GM23248 (cell line): ENCODE results near the gene LUZP2. TPM values are rescaled to one million over a fixed set of nuclear protein-coding genes. Genes with fewer than 3 reads are reported as not detected.

Experiments
- DNase-seq: peaks from one replicate; pipeline ENCODE4 v3.0.0-alpha.2; 2015
- H2AFZ ChIP-seq: fragments of 200-600 bp; sonication (generic); 2 replicates; pipeline ENCODE4 v1.6.1; 2016; ENCODE audit warnings: antibody characterized with exemption
- H3F3A ChIP-seq: fragments of 200-600 bp; sonication (generic); 2 replicates; pipeline ENCODE4 v1.6.1; 2016; ENCODE audit warnings: mild to moderate bottlenecking, antibody characterized with exemption, mixed run types; ENCODE audit not compliant: insufficient read depth
- H3K27ac ChIP-seq: fragments of 200-600 bp; sonication (generic); 2 replicates; pipeline ENCODE4 v1.5.1; 2016; ENCODE audit warnings: mild to moderate bottlenecking
- H3K27me3 ChIP-seq: fragments of 200-600 bp; sonication (generic); replicated peaks from 2 replicates; pipeline ENCODE4 v1.6.1; 2016; ENCODE audit warnings: mild to moderate bottlenecking; ENCODE audit not compliant: insufficient read depth
- H3K36me3 ChIP-seq: fragments of 200-600 bp; sonication (generic); 2 replicates; pipeline ENCODE4 v1.6.1; 2016; ENCODE audit warnings: low read depth, mild to moderate bottlenecking
- H3K4me1 ChIP-seq: fragments of 200-600 bp; sonication (generic); 2 replicates; pipeline ENCODE4 v1.6.1; 2016; ENCODE audit warnings: mild to moderate bottlenecking; ENCODE audit not compliant: insufficient read depth
- H3K4me2 ChIP-seq: fragments of 200-600 bp; sonication (generic); one replicate; pipeline ENCODE4 v1.6.1; 2016; ENCODE audit warnings: mild to moderate bottlenecking; ENCODE audit not compliant: unreplicated experiment
- H3K4me3 ChIP-seq: fragments of 200-600 bp; sonication (generic); 2 replicates; pipeline ENCODE4 v1.5.1; 2016; ENCODE audit warnings: mild to moderate bottlenecking
- H3K79me2 ChIP-seq: fragments of 200-600 bp; sonication (generic); 2 replicates; pipeline ENCODE4 v1.6.1; 2016; ENCODE audit warnings: mild to moderate bottlenecking; ENCODE audit not compliant: insufficient read depth
- H3K9ac ChIP-seq: fragments of 200-600 bp; sonication (generic); 2 replicates; pipeline ENCODE4 v1.6.1; 2016; ENCODE audit warnings: mild to moderate bottlenecking
- H3K9me2 ChIP-seq: fragments of 200-600 bp; sonication (generic); 2 replicates; pipeline ENCODE4 v1.6.1; 2016; ENCODE audit warnings: mixed run types, mild to moderate bottlenecking, moderate library complexity; ENCODE audit not compliant: insufficient read depth
- H3K9me3 ChIP-seq: fragments of 200-600 bp; sonication (generic); one replicate; pipeline ENCODE4 v1.6.1; 2017; ENCODE audit warnings: low read depth
- H4K20me1 ChIP-seq: fragments of 200-600 bp; sonication (generic); 2 replicates; pipeline ENCODE4 v1.6.0; 2016; ENCODE audit not compliant: insufficient read depth
- EZH2 ChIP-seq: fragments of 200-600 bp; sonication (generic); IDR thresholded peaks from 2 replicates; pipeline ENCODE4 v1.6.1; 2018; ENCODE audit warnings: antibody characterized with exemption, mild to moderate bottlenecking; ENCODE audit not compliant: insufficient read depth, poor library complexity, severe bottlenecking
- EZH2phosphoT487 ChIP-seq: fragments of 200-600 bp; sonication (generic); IDR thresholded peaks from 2 replicates; pipeline ENCODE4 v1.6.1; 2018; ENCODE audit warnings: antibody characterized with exemption, moderate library complexity, mild to moderate bottlenecking, low read depth; ENCODE audit not compliant: insufficient read depth
- WGBS, 2 experiments: methylation state at CpG; one replicate each; pipeline ENCODE4 v1.1.6; 2015 to 2017; ENCODE audit warnings: low lambda C conversion rate in 2 of 2, low coverage in 1 of 2; ENCODE audit errors: missing lambda C conversion rate in 2 of 2; 5-methylcytosine and 5-hydroxymethylcytosine counted together
- in situ Hi-C: fragments of 300-500 bp; cut with MboI; formaldehyde crosslinking; loops from 2 replicates; pipeline ENCODE4 v1.15.0; 2020
- polyA plus RNA-seq: library from polyadenylated mRNA; unstranded; fragments of >200 nt; fragmentation: Nextera tagmentation; extraction: Ambion mirVana; gene quantifications from 2 replicates; pipeline ENCODE4 v1.2.1, GENCODE V29; 2016
- total RNA-seq: library from RNA; depleted of rRNA; stranded (reverse); fragments of >200 nt; shearing (Covaris generic); gene quantifications from 2 replicates; pipeline ENCODE4 v1.2.3, GENCODE V29; 2014

Gene LUZP2
- total and polyA plus RNA-seq, 2 experiments from 2014 or later, result not detected

DNA sequence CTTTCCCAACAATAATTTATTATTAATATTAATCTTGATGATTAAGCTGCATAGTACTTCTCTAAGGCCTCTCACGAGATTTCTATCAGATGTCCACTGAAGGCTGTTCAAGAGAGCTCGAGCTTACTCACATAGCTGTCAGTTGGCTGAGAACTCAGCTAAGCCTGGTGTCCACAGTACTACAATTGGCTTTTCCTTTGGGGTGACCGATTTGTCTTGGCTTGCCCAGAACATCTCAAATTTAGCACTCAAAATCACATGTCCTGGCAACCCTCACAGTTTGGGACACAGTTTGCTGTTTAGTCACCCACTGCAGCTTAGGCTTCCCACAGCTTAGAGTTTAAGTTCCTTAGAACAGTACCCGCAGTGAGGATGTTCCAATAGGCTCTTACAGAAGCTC lies 96.5 kb downstream of the LUZP2 start:
- Histone ChIP-seq H3K4me1 (no peaks in the 10 kb centered on the region), H3K4me3 (no peak overlapping the region), H3K9me2 (no peaks in the 10 kb centered on the region), H3K79me2 (no peaks in the 10 kb centered on the region), H2AFZ (no peak overlapping the region), H3K36me3 (no peaks in the 10 kb centered on the region), H4K20me1 (no peaks in the 10 kb centered on the region), H3K4me2 (no peak overlapping the region), H3K9ac (no peak overlapping the region), H3K9me3 (no peaks in the 10 kb centered on the region), H3F3A (no peaks in the 10 kb centered on the region), H3K27ac (no peak overlapping the region), H3K27me3 (no peaks in the 10 kb centered on the region)
- in situ Hi-C loops, result no loop called here
- TF ChIP-seq EZH2phosphoT487 (no peak), EZH2 (no peak)
- DNase-seq, result no peak
- 3 to 4% methylated on average over 4 of the region's 4 CpGs for WGBS, 2 experiments

DNA sequence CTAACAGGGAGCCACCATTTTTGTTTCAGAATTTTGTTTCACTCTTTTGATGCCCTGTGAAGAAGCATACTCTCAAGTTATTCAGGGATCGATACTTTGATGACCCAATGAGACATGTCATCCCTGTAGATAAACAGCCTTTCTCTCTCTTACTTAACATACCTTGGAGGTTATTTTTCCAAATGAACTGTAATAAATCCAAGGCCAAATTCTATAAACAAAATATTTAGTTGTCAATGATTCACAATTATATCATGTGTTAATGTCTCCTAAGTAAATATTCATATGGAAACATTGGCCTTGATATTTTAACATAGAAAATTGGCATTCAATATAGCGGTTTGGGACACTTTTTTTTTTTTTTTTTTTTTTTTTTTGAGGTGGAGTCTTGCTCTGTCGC lies 97.5 kb downstream of the LUZP2 start:
- no peaks in the 10 kb centered on the region for H3K4me1 ChIP-seq
- H3K36me3 ChIP-seq, result no peaks in the 10 kb centered on the region
- 41 to 52% methylated on average over 3 of the region's 3 CpGs for WGBS, 2 experiments
- no peaks in the 10 kb centered on the region for H4K20me1 ChIP-seq
- no peak overlapping the region for H2AFZ ChIP-seq
- H3K4me3 ChIP-seq, result no peak overlapping the region
- no peak overlapping the region for H3K9ac ChIP-seq
- no peaks in the 10 kb centered on the region for H3F3A ChIP-seq
- no peak overlapping the region for H3K27ac ChIP-seq
- no peaks in the 10 kb centered on the region for H3K9me2 ChIP-seq
- H3K9me3 ChIP-seq, result no peaks in the 10 kb centered on the region
- in situ Hi-C loops, result no loop called here
- no peaks in the 10 kb centered on the region for H3K79me2 ChIP-seq
- DNase-seq, result no peak
- H3K27me3 ChIP-seq, result no peaks in the 10 kb centered on the region
- H3K4me2 ChIP-seq, result no peak overlapping the region
- TF ChIP-seq EZH2 (no peak), EZH2phosphoT487 (no peak)

DNA sequence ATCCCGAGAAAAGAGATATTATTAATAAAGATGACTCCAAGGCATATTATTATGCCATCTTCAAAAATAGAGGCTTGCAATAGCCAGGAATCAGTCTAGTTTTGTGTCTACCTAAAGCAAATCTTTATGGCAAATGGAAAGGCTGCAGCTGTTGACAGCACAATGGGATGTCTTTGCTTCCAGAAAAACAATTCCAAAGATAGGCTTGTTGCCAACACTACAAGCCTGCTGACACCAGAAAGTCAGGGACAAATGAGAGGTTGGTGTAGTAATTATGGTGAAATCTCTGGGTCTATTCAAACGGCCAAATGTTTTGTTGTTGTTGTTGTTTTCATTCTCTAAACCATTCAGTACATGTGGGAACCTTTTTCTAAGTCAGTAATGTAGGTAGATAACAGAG lies 101.8 kb downstream of the LUZP2 start:
- no peaks in the 10 kb centered on the region for H3K4me1 ChIP-seq
- H3K9me2 ChIP-seq, result no peaks in the 10 kb centered on the region
- whole genome bisulfite sequencing, 2 experiments, result 6 to 14% methylated on average over 2 of the region's 2 CpGs
- DNase-seq, result no peak
- no peaks in the 10 kb centered on the region for H3F3A ChIP-seq
- H3K27me3 ChIP-seq, result no peaks in the 10 kb centered on the region
- TF ChIP-seq EZH2 (no peak), EZH2phosphoT487 (no peak)
- no peaks in the 10 kb centered on the region for H3K36me3 ChIP-seq
- no peak overlapping the region for H3K9ac ChIP-seq
- H3K79me2 ChIP-seq, result no peaks in the 10 kb centered on the region
- H3K4me2 ChIP-seq, result no peak overlapping the region
- H3K9me3 ChIP-seq, result no peaks in the 10 kb centered on the region
- in situ Hi-C loops, result no loop called here
- no peak overlapping the region for H3K27ac ChIP-seq
- H3K4me3 ChIP-seq, result no peak overlapping the region
- no peak overlapping the region for H2AFZ ChIP-seq
- H4K20me1 ChIP-seq, result no peaks in the 10 kb centered on the region

DNA sequence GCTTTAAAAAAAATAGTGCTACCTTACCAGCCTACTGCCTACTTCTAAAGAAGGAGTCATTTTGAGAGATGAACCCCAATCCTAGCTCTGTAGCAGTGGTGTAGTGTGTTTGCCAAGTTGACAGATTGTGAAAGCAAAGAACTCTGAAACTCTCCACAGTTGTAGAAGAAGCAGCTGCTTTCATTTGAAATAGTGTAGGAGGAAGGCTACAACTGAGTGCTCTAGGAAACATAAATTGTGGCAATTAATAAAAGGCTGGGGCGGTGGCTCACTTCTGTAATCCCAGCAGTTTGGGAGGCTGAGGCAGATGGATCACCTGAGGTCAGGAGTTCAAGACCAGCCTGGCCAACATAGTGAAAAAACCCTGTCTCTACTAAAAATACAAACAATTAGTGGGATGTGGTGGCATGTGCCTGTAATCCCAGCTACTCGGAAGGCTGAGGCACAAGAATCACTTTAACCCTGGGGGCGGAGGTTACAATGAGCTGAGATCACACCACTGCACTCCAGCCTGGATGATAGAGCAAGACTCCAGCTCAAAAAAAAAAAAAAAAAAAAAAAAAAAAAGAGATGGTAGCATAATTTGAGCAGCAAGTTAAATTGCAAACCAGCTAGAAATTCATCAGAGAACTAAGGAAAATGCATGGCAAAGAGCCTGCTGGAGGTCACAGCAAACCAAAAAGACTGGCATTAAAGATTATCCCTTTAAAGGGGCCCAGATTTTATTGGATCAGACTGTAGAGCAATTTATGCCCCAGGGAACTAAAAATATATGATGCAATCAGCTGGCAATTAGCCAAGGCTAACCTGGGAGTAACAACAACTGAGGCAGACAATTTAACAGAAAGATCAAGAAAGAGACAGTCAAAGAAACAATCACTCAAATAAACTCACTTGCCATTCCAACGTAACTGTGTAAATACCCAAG lies 112.6 kb downstream of the LUZP2 start:
- Histone ChIP-seq H3K27ac (no peak overlapping the region), H3K4me3 (no peak overlapping the region), H4K20me1 (no peaks in the 10 kb centered on the region), H2AFZ (no peak overlapping the region), H3K4me1 (no peaks in the 10 kb centered on the region), H3K9me2 (no peaks in the 10 kb centered on the region), H3F3A (no peaks in the 10 kb centered on the region), H3K4me2 (no peak overlapping the region), H3K9ac (no peak overlapping the region), H3K27me3 (no peaks in the 10 kb centered on the region), H3K79me2 (no peaks in the 10 kb centered on the region), H3K36me3 (no peaks in the 10 kb centered on the region), H3K9me3 (no peaks in the 10 kb centered on the region)
- TF ChIP-seq EZH2phosphoT487, result no peak
- no peak for TF ChIP-seq EZH2
- in situ Hi-C loops, result no loop called here
- DNase-seq, result no peak
- 50 to 58% methylated on average over 4 of the region's 4 CpGs for WGBS, 2 experiments
